ENCODE measurements around the gene CYP4F11. TPM values are rescaled to one million over a fixed set of nuclear protein-coding genes. Genes with fewer than 3 reads are reported as not detected.

CYP4F11 gene
- total and polyA plus RNA-seq, 2 experiments from 2014 or later = not detected

GRCh38 chr19:15897738-15898276, 36.5 kb downstream of the CYP4F11 start, which contains the start of gene CYP4F2:
Gene CYP4F2 (minus strand): TSS chr19:15898074. CDS start chr19:15897611, 463 bp downstream.
- Histone ChIP-seq H3F3A (ENCODE audit: insufficient read depth) (no peaks in the 10 kb centered on the region), H3K36me3 (ENCODE audit: low read depth) (no peaks in the 10 kb centered on the region), H3K79me2 (ENCODE audit: insufficient read depth) (no peaks in the 10 kb centered on the region), H3K4me2 (ENCODE audit: unreplicated experiment) (no peak within 1 kb of the TSS), H3K27me3 (replicated peaks; ENCODE audit: insufficient read depth) (no peaks in the 10 kb centered on the region), H3K4me1 (ENCODE audit: insufficient read depth) (no peaks in the 10 kb centered on the region), H2AFZ (no peak within 1 kb of the TSS), H3K27ac (no peak within 1 kb of the TSS), H3K9ac (no peak within 1 kb of the TSS), H3K4me3 (no peak within 1 kb of the TSS), H4K20me1 (ENCODE audit: insufficient read depth) (no peaks in the 10 kb centered on the region), H3K9me3 (ENCODE audit: low read depth) (no peaks in the 10 kb centered on the region), H3K9me2 (ENCODE audit: insufficient read depth) (no peaks in the 10 kb centered on the region)
- no peak for DNase-seq
- in situ Hi-C loops (cut with MboI) = no loop called here
- WGBS, 2 experiments (ENCODE audit: low coverage in 1 of 2, low lambda C conversion rate in 2 of 2, missing lambda C conversion rate in 2 of 2) = 20 to 49% methylated on average over 2 to 3 of the region's 3 CpGs
- TF ChIP-seq EZH2 (IDR thresholded peaks at IDR 0.05; ENCODE audit: insufficient read depth, poor library complexity, severe bottlenecking) = no peak
- no peak for TF ChIP-seq EZH2phosphoT487 (IDR thresholded peaks at IDR 0.05; ENCODE audit: insufficient read depth, low read depth)

DNA sequence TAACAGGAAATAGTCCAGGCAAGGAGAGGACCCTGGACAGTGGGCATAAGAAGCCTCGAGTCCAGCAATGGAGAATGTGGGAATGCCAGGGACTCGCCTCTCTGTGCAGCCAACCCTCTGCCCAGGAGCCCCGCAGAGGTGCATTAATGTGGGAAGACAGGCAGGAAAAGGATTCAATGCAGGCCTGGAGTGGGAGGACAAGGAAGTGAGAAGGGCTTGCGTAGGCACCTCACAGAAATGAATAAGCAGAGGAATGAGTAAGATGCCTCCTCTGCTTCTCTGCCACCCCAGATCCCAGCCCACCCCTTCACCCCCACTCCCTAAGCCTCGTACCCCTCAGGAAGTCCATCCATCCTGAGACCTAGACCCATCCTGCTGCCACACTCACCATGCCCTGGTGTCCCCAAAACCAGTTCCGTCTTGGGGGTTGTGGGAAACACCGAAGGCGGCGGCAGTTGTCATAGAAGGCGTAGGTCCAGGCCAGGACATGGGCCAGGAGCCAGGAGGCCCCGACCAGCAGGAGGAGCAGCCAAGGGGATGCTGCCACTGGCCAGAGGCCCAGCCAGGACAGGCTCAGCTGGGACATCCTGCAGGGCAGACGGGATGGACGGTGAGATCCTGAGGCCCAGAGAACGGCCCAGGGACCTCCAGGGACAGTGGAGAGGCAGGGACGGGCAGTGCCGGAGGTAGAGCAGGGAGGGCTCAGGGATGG, 37.1 kb downstream of the CYP4F11 start:
- H3K4me3 ChIP-seq = no peak overlapping the region
- H3K9ac ChIP-seq = no peak overlapping the region
- no peaks in the 10 kb centered on the region for H3K27me3 ChIP-seq (replicated peaks; ENCODE audit: insufficient read depth)
- no peaks in the 10 kb centered on the region for H4K20me1 ChIP-seq (ENCODE audit: insufficient read depth)
- no peak for DNase-seq
- TF ChIP-seq EZH2phosphoT487 (IDR thresholded peaks at IDR 0.05; ENCODE audit: insufficient read depth, low read depth) = no peak
- no peaks in the 10 kb centered on the region for H3K36me3 ChIP-seq (ENCODE audit: low read depth)
- no peaks in the 10 kb centered on the region for H3K9me3 ChIP-seq (ENCODE audit: low read depth)
- no peaks in the 10 kb centered on the region for H3K4me1 ChIP-seq (ENCODE audit: insufficient read depth)
- 40 to 44% methylated on average over 13 to 16 of the region's 16 CpGs for WGBS, 2 experiments (ENCODE audit: low coverage in 1 of 2, low lambda C conversion rate in 2 of 2, missing lambda C conversion rate in 2 of 2)
- no peaks in the 10 kb centered on the region for H3K79me2 ChIP-seq (ENCODE audit: insufficient read depth)
- H3K27ac ChIP-seq = no peak overlapping the region
- H3K9me2 ChIP-seq (ENCODE audit: insufficient read depth) = no peaks in the 10 kb centered on the region
- in situ Hi-C loops (cut with MboI) = no loop called here
- H3K4me2 ChIP-seq (ENCODE audit: unreplicated experiment) = no peak overlapping the region
- no peaks in the 10 kb centered on the region for H3F3A ChIP-seq (ENCODE audit: insufficient read depth)
- no peak overlapping the region for H2AFZ ChIP-seq

DNA sequence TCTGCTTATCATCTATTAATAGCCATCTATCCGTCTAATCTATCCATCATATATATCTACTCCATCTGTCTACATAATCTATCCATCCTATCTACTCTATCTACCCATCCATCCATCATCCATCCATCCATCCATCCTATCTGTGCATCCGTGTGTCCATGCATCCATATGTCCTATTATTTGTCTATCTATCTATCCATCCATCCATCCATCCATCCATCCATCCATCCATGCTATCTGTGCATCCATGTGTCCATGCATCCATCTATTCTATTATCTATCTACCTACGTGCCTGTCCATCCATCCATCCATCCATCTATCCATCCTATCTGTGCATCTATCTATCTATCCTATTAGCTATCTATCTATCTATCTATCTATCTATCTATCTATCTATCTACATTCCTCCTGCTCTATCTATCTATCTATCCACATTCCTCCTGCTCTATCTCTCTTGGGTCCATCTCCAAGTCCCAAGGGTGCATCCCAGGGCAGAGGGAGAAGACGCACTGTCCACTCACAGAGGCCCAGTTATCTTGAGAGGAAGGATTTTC, 38.4 kb downstream of the CYP4F11 start:
- no peaks in the 10 kb centered on the region for H4K20me1 ChIP-seq (ENCODE audit: insufficient read depth)
- H3K4me3 ChIP-seq = no peak overlapping the region
- H2AFZ ChIP-seq = no peak overlapping the region
- no peaks in the 10 kb centered on the region for H3K9me3 ChIP-seq (ENCODE audit: low read depth)
- WGBS, 2 experiments (ENCODE audit: low coverage in 1 of 2, low lambda C conversion rate in 2 of 2, missing lambda C conversion rate in 2 of 2) = 12 to 14% methylated on average over 4 of the region's 4 CpGs
- in situ Hi-C loops (cut with MboI) = no loop called here
- no peak overlapping the region for H3K9ac ChIP-seq
- no peaks in the 10 kb centered on the region for H3K27me3 ChIP-seq (replicated peaks; ENCODE audit: insufficient read depth)
- H3K4me1 ChIP-seq (ENCODE audit: insufficient read depth) = no peaks in the 10 kb centered on the region
- no peak for DNase-seq
- H3F3A ChIP-seq (ENCODE audit: insufficient read depth) = no peaks in the 10 kb centered on the region
- no peaks in the 10 kb centered on the region for H3K36me3 ChIP-seq (ENCODE audit: low read depth)
- no peaks in the 10 kb centered on the region for H3K9me2 ChIP-seq (ENCODE audit: insufficient read depth)
- TF ChIP-seq EZH2phosphoT487 (IDR thresholded peaks at IDR 0.05; ENCODE audit: insufficient read depth, low read depth) (no peak), EZH2 (IDR thresholded peaks at IDR 0.05; ENCODE audit: insufficient read depth, poor library complexity, severe bottlenecking) (no peak)
- no peak overlapping the region for H3K4me2 ChIP-seq (ENCODE audit: unreplicated experiment)
- H3K27ac ChIP-seq = no peak overlapping the region
- H3K79me2 ChIP-seq (ENCODE audit: insufficient read depth) = no peaks in the 10 kb centered on the region

- Histone ChIP-seq H3K36me3 (ENCODE audit: low read depth) (no peaks in the 10 kb centered on the region), H4K20me1 (ENCODE audit: insufficient read depth) (no peaks in the 10 kb centered on the region), H3K9me2 (ENCODE audit: insufficient read depth) (no peaks in the 10 kb centered on the region), H3K4me3 (no peak overlapping the region), H3K9me3 (ENCODE audit: low read depth) (no peaks in the 10 kb centered on the region), H2AFZ (no peak overlapping the region), H3K4me2 (ENCODE audit: unreplicated experiment) (no peak overlapping the region), H3K79me2 (ENCODE audit: insufficient read depth) (no peaks in the 10 kb centered on the region), H3K9ac (no peak overlapping the region), H3K4me1 (ENCODE audit: insufficient read depth) (no peaks in the 10 kb centered on the region), H3F3A (ENCODE audit: insufficient read depth) (no peaks in the 10 kb centered on the region), H3K27me3 (replicated peaks; ENCODE audit: insufficient read depth) (no peaks in the 10 kb centered on the region), H3K27ac (no peak overlapping the region)
- no peak for DNase-seq
- in situ Hi-C loops (cut with MboI) = no loop called here
- WGBS, 2 experiments (ENCODE audit: low coverage in 1 of 2, low lambda C conversion rate in 2 of 2, missing lambda C conversion rate in 2 of 2) = 16 to 18% methylated on average over 2 of the region's 2 CpGs
- TF ChIP-seq EZH2phosphoT487 (IDR thresholded peaks at IDR 0.05; ENCODE audit: insufficient read depth, low read depth) (no peak), EZH2 (IDR thresholded peaks at IDR 0.05; ENCODE audit: insufficient read depth, poor library complexity, severe bottlenecking) (no peak)
Measured at GRCh38 chr19:15894359-15894758, 40.0 kb downstream of the CYP4F11 start.
